Measurements from ENCODE around the gene CYREN. TPM values are rescaled to one million over a fixed set of nuclear protein-coding genes. Genes with fewer than 3 reads are reported as not detected.
"Not testable (repeated sequence)": the region's sequence is repeated elsewhere in the genome, so short reads cannot be mapped to it uniquely, and the experiment has no call there.

The CYREN gene
- total RNA-seq, 1 experiment from 2014 or later: 49.6 TPM

GRCh38 chr7:135129579-135129978 lies 40.9 kb downstream of the CYREN start:
- DNase-seq (ENCODE audit: low read depth, low spot score) (no peak), ATAC-seq (no peak)
- no peaks in the 10 kb centered on the region for H3K27me3 ChIP-seq (ENCODE audit: control insufficient read depth, insufficient read depth, low read length)
- H3K4me1 ChIP-seq (ENCODE audit: control insufficient read depth, insufficient read depth, low read length): no peaks in the 10 kb centered on the region
- TF ChIP-seq REST (IDR thresholded peaks at IDR 0.05; ENCODE audit: insufficient read depth in 1 of 2, low read depth in 2 of 2, low read length in 1 of 2) (no peak), CTCF (IDR thresholded peaks at IDR 0.05) (no peak), TCF7L2 (IDR thresholded peaks at IDR 0.05; ENCODE audit: low read depth, low read length) (no peak), POLR2AphosphoS5 (IDR thresholded peaks at IDR 0.05; ENCODE audit: low read depth, low read length) (no peak), SIN3A (IDR thresholded peaks at IDR 0.05; ENCODE audit: borderline replicate concordance, insufficient read depth, low read depth, low read length) (no peak)
- intact Hi-C loops (cut with micrococcal nuclease; ENCODE audit: unreplicated experiment) (no loop called here), in situ Hi-C loops (cut with HindIII; ENCODE audit: low pct_unique_long_range_greater_than_20kb, low sequenced_read_pairs) (no loop called here)
- BruUV-seq (replicated peaks): no TSS peak
- no peak overlapping the region for H3K27ac ChIP-seq (ENCODE audit: low read length)
- no peaks in the 10 kb centered on the region for H3K36me3 ChIP-seq (ENCODE audit: control insufficient read depth, insufficient read depth, low read length)
- ChIA-PET CTCF (interaction anchor here (0.6 kb wide), 1 partner anchor 34 kb away, joined by 4 read pairs; no protein-coding TSS in a partner anchor), POLR2A (no interaction called here)
- H3K9me3 ChIP-seq (ENCODE audit: control insufficient read depth, insufficient read depth, low read depth, low read length): no peaks in the 10 kb centered on the region
- no peak overlapping the region for H3K4me3 ChIP-seq (ENCODE audit: low read depth in 2 of 2, low read length in 2 of 2)

- H3K36me3 ChIP-seq (ENCODE audit: control insufficient read depth, insufficient read depth, low read length): no peaks in the 10 kb centered on the region
- ChIA-PET POLR2A (interaction anchor here (0.6 kb wide), 1 partner anchor 139 kb away, joined by 3 read pairs; no protein-coding TSS in a partner anchor), CTCF (interaction anchor here (0.6 kb wide), 1 partner anchor 35 kb away, joined by 4 read pairs; no protein-coding TSS in a partner anchor)
- no TSS peak for BruUV-seq (replicated peaks)
- no peaks in the 10 kb centered on the region for H3K27me3 ChIP-seq (ENCODE audit: control insufficient read depth, insufficient read depth, low read length)
- H3K4me1 ChIP-seq (ENCODE audit: control insufficient read depth, insufficient read depth, low read length): no peaks in the 10 kb centered on the region
- TF ChIP-seq SIN3A (IDR thresholded peaks at IDR 0.05; ENCODE audit: borderline replicate concordance, insufficient read depth, low read depth, low read length): no peak
- no peak for TF ChIP-seq REST (IDR thresholded peaks at IDR 0.05; ENCODE audit: insufficient read depth in 1 of 2, low read depth in 2 of 2, low read length in 1 of 2)
- no peak for TF ChIP-seq TCF7L2 (IDR thresholded peaks at IDR 0.05; ENCODE audit: low read depth, low read length)
- TF ChIP-seq CTCF (IDR thresholded peaks at IDR 0.05): no peak
- TF ChIP-seq POLR2AphosphoS5 (IDR thresholded peaks at IDR 0.05; ENCODE audit: low read depth, low read length): no peak
- intact Hi-C loops (cut with micrococcal nuclease; ENCODE audit: unreplicated experiment): loop anchor here (1.0 kb wide), 1 partner anchor 40 kb away; no protein-coding TSS in a partner anchor
- no peak for DNase-seq (ENCODE audit: low read depth, low spot score)
- H3K9me3 ChIP-seq (ENCODE audit: control insufficient read depth, insufficient read depth, low read depth, low read length): no peaks in the 10 kb centered on the region
- in situ Hi-C loops (cut with HindIII; ENCODE audit: low pct_unique_long_range_greater_than_20kb, low sequenced_read_pairs): no loop called here
- no peak overlapping the region for H3K27ac ChIP-seq (ENCODE audit: low read length)
- ATAC-seq: no peak
- no peak overlapping the region for H3K4me3 ChIP-seq (ENCODE audit: low read depth in 2 of 2, low read length in 2 of 2)
Observed at GRCh38 chr7:135128931-135129330, 41.6 kb downstream of the CYREN start.

- H3K27me3 ChIP-seq (ENCODE audit: control insufficient read depth, insufficient read depth, low read length); ATAC-seq; BruUV-seq (replicated peaks); H3K27ac ChIP-seq (ENCODE audit: low read length); in situ Hi-C loops (cut with HindIII; ENCODE audit: low pct_unique_long_range_greater_than_20kb, low sequenced_read_pairs); H3K4me3 ChIP-seq (ENCODE audit: low read depth in 2 of 2, low read length in 2 of 2); intact Hi-C loops (cut with micrococcal nuclease; ENCODE audit: unreplicated experiment); H3K9me3 ChIP-seq (ENCODE audit: control insufficient read depth, insufficient read depth, low read depth, low read length); H3K4me1 ChIP-seq (ENCODE audit: control insufficient read depth, insufficient read depth, low read length); H3K36me3 ChIP-seq (ENCODE audit: control insufficient read depth, insufficient read depth, low read length); DNase-seq (ENCODE audit: low read depth, low spot score); CTCF ChIA-PET: not testable (repeated sequence)
- POLR2A ChIA-PET: interaction anchor here (0.8 kb wide), 1 partner anchor 24 kb away, joined by 3 read pairs; no protein-coding TSS in a partner anchor
Observed at GRCh38 chr7:135124631-135125030, 45.9 kb downstream of the CYREN start.

Data from Panc1 (cell line).